Measurements from ENCODE around the gene CDC45.
"Not testable (repeated sequence)": the region's sequence is repeated elsewhere in the genome, so short reads cannot be mapped to it uniquely, and the experiment has no call there.

Gene CDC45

GRCh38 chr22:19442166-19442565, 37.6 kb upstream of the CDC45 start:
- Histone ChIP-seq H3K4me1 (ENCODE audit: control insufficient read depth, insufficient read depth, low read length) (peaks cover 13% of the 10 kb centered on the region), H3K36me3 (ENCODE audit: control insufficient read depth, insufficient read depth, low read length) (peaks cover 4% of the 10 kb centered on the region)

GRCh38 chr22:19443544-19444211, 36.0 kb upstream of the CDC45 start:
- no peaks in the 10 kb centered on the region for H3K27me3 ChIP-seq (ENCODE audit: control insufficient read depth, insufficient read depth, low read length)
- H3K36me3 ChIP-seq (ENCODE audit: control insufficient read depth, insufficient read depth, low read length) = peaks cover 4% of the 10 kb centered on the region
- peaks cover 19% of the 10 kb centered on the region for H3K4me1 ChIP-seq (ENCODE audit: control insufficient read depth, insufficient read depth, low read length)
- no peaks in the 10 kb centered on the region for H3K9me3 ChIP-seq (ENCODE audit: control insufficient read depth, low read length)
- H3K9ac ChIP-seq (ENCODE audit: low read length) = no peak overlapping the region
- no peak overlapping the region for H3K4me3 ChIP-seq (ENCODE audit: low read length)

More at GRCh38 chr22:19442166-19442565, 37.6 kb upstream of the CDC45 start:
- no peak overlapping the region for H3K4me3 ChIP-seq (ENCODE audit: low read length)
- no peak overlapping the region for H3K9ac ChIP-seq (ENCODE audit: low read length)
- no peaks in the 10 kb centered on the region for H3K27me3 ChIP-seq (ENCODE audit: control insufficient read depth, insufficient read depth, low read length)
- H3K9me3 ChIP-seq (ENCODE audit: control insufficient read depth, low read length) = no peaks in the 10 kb centered on the region

DNA sequence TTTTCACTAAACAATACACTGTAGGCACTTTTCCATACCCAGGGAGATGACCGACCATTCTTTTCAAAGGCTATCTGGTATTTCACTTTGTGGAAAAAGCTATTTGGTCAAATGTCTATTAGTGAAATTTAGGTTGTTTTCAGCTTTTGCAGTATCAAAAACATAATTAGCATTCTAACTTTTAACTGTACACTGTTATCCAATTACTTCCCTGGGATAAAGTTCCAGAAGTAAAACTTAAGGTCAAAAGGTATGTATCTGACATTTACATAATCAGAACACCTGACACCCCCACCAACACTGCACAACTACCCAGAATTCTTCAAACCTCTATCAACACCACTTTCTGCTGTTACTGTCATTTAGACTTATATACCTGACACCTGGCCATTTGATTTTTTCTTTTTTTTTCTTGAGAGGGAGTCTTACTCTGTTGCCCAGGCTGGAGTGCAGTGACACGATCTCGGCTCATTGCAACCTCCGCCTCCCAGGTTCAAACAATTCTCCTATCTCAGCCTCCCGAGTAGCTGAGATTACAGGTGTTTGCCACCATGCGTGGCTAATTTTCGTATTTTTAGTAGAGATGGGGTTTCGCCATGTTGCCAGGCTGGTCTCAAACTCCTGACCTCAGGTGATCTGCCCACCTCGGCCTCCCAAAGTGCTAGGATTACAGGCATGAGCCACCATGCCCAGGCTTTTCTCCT, 34.3 kb upstream of the CDC45 start:
- H3K9ac ChIP-seq (ENCODE audit: low read length); H3K36me3 ChIP-seq (ENCODE audit: control insufficient read depth, insufficient read depth, low read length); H3K9me3 ChIP-seq (ENCODE audit: control insufficient read depth, low read length); H3K4me3 ChIP-seq (ENCODE audit: low read length); H3K27me3 ChIP-seq (ENCODE audit: control insufficient read depth, insufficient read depth, low read length): not testable (repeated sequence)
- H3K4me1 ChIP-seq (ENCODE audit: control insufficient read depth, insufficient read depth, low read length) = peaks cover 19% of the 10 kb centered on the region

- Histone ChIP-seq H3K4me1 (ENCODE audit: control insufficient read depth, insufficient read depth, low read length) (peaks cover 19% of the 10 kb centered on the region), H3K36me3 (ENCODE audit: control insufficient read depth, insufficient read depth, low read length) (peaks cover 4% of the 10 kb centered on the region), H3K4me3 (ENCODE audit: low read length) (peak overlapping the region; percentile 64), H3K9me3 (ENCODE audit: control insufficient read depth, low read length) (no peaks in the 10 kb centered on the region), H3K9ac (ENCODE audit: low read length) (peak overlapping the region; percentile 81), H3K27me3 (ENCODE audit: control insufficient read depth, insufficient read depth, low read length) (no peaks in the 10 kb centered on the region)
Observed at GRCh38 chr22:19446603-19447329, 33.0 kb upstream of the CDC45 start.

GRCh38 chr22:19447330-19448075, 32.2 kb upstream of the CDC45 start, which contains the start of gene C22orf39:
Gene C22orf39, minus strand, starts transcription at chr22:19447711. Its CDS starts 23 bp downstream, at chr22:19447688.
- peaks cover 4% of the 10 kb centered on the region for H3K36me3 ChIP-seq (ENCODE audit: control insufficient read depth, insufficient read depth, low read length)
- no peaks in the 10 kb centered on the region for H3K27me3 ChIP-seq (ENCODE audit: control insufficient read depth, insufficient read depth, low read length)
- H3K4me1 ChIP-seq (ENCODE audit: control insufficient read depth, insufficient read depth, low read length) = peaks cover 19% of the 10 kb centered on the region
- peak within 1 kb of the TSS; percentile 64 for H3K4me3 ChIP-seq (ENCODE audit: low read length)
- peak within 1 kb of the TSS; percentile 81 for H3K9ac ChIP-seq (ENCODE audit: low read length)
- H3K9me3 ChIP-seq (ENCODE audit: control insufficient read depth, low read length) = no peaks in the 10 kb centered on the region

- no peaks in the 10 kb centered on the region for H3K9me3 ChIP-seq (ENCODE audit: control insufficient read depth, low read length)
- peak overlapping the region; percentile 64 for H3K4me3 ChIP-seq (ENCODE audit: low read length)
- peak overlapping the region; percentile 81 for H3K9ac ChIP-seq (ENCODE audit: low read length)
- no peaks in the 10 kb centered on the region for H3K27me3 ChIP-seq (ENCODE audit: control insufficient read depth, insufficient read depth, low read length)
- H3K36me3 ChIP-seq (ENCODE audit: control insufficient read depth, insufficient read depth, low read length) = peaks cover 4% of the 10 kb centered on the region
- H3K4me1 ChIP-seq (ENCODE audit: control insufficient read depth, insufficient read depth, low read length) = peaks cover 19% of the 10 kb centered on the region
Observed at GRCh38 chr22:19448076-19448607, 31.6 kb upstream of the CDC45 start.

- Histone ChIP-seq H3K27me3 (ENCODE audit: control insufficient read depth, insufficient read depth, low read length) (no peaks in the 10 kb centered on the region), H3K9me3 (ENCODE audit: control insufficient read depth, low read length) (no peaks in the 10 kb centered on the region), H3K36me3 (ENCODE audit: control insufficient read depth, insufficient read depth, low read length) (peaks cover under 1% of the 10 kb centered on the region), H3K9ac (ENCODE audit: low read length) (no peak overlapping the region), H3K4me1 (ENCODE audit: control insufficient read depth, insufficient read depth, low read length) (peaks cover 19% of the 10 kb centered on the region), H3K4me3 (ENCODE audit: low read length) (no peak overlapping the region)
Observed at GRCh38 chr22:19448739-19449421, 30.8 kb upstream of the CDC45 start.

DNA sequence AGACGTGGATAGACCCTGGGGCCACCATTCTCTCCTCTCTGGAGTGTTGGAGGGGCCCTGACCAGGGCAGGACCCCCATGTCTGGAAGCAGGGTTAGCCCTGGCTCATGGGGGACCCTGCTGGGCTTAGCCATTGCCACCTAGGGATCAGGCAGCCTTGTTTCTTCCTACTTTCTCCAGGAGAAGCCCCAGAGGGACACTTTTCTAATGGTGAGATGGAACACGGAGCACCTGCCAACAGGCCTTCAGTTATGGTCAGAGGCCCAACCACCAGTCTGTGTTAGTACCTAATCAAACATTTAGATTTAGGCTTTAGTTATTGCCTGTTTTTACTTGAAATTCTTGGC, 30.3 kb upstream of the CDC45 start:
- H3K9me3 ChIP-seq (ENCODE audit: control insufficient read depth, low read length) = no peaks in the 10 kb centered on the region
- H3K9ac ChIP-seq (ENCODE audit: low read length) = no peak overlapping the region
- H3K4me3 ChIP-seq (ENCODE audit: low read length) = no peak overlapping the region
- H3K36me3 ChIP-seq (ENCODE audit: control insufficient read depth, insufficient read depth, low read length) = no peaks in the 10 kb centered on the region
- peaks cover 19% of the 10 kb centered on the region for H3K4me1 ChIP-seq (ENCODE audit: control insufficient read depth, insufficient read depth, low read length)
- no peaks in the 10 kb centered on the region for H3K27me3 ChIP-seq (ENCODE audit: control insufficient read depth, insufficient read depth, low read length)

- no peaks in the 10 kb centered on the region for H3K27me3 ChIP-seq (ENCODE audit: control insufficient read depth, insufficient read depth, low read length)
- H3K4me1 ChIP-seq (ENCODE audit: control insufficient read depth, insufficient read depth, low read length) = peaks cover 12% of the 10 kb centered on the region
- no peak overlapping the region for H3K4me3 ChIP-seq (ENCODE audit: low read length)
- H3K9me3 ChIP-seq (ENCODE audit: control insufficient read depth, low read length) = no peaks in the 10 kb centered on the region
- peaks cover 6% of the 10 kb centered on the region for H3K36me3 ChIP-seq (ENCODE audit: control insufficient read depth, insufficient read depth, low read length)
- no peak overlapping the region for H3K9ac ChIP-seq (ENCODE audit: low read length)
Observed at GRCh38 chr22:19450363-19451175, 29.2 kb upstream of the CDC45 start.

GRCh38 chr22:19451570-19451969, 28.1 kb upstream of the CDC45 start:
- no peak overlapping the region for H3K9ac ChIP-seq (ENCODE audit: low read length)
- no peak overlapping the region for H3K4me3 ChIP-seq (ENCODE audit: low read length)
- H3K27me3 ChIP-seq (ENCODE audit: control insufficient read depth, insufficient read depth, low read length) = no peaks in the 10 kb centered on the region
- peaks cover 9% of the 10 kb centered on the region for H3K36me3 ChIP-seq (ENCODE audit: control insufficient read depth, insufficient read depth, low read length)
- H3K4me1 ChIP-seq (ENCODE audit: control insufficient read depth, insufficient read depth, low read length) = peaks cover 8% of the 10 kb centered on the region
- no peaks in the 10 kb centered on the region for H3K9me3 ChIP-seq (ENCODE audit: control insufficient read depth, low read length)
